ENCODE data around the gene TGFA. TPM values are rescaled to one million over a fixed set of nuclear protein-coding genes. Genes with fewer than 3 reads are reported as not detected.

Gene TGFA
- total RNA-seq, 3 donors from 2014 or later (not counting 1 experiment from before 2014, with no cell fraction given): 5.0 to 13.3 (median 8.6) TPM

- Mint-ChIP-seq H3K36me3 (peaks cover 12% of the 10 kb centered on the region), H3K9me3 (peaks cover 0 to 3% of the 10 kb centered on the region in 2 donors), H3K4me3 (no peak overlapping the region), H3K27me3 (ENCODE audit: low read depth in 2 of 2) (peaks cover 5 to 8% of the 10 kb centered on the region in 2 donors), H3K27ac (no peak overlapping the region), H3K4me1 (peaks cover 43 to 47% of the 10 kb centered on the region in 2 donors)
- DNase-seq (no peak), ATAC-seq (no peak)
- Histone ChIP-seq H3K4me3 (ENCODE audit: low read length) (no peak overlapping the region), H3K4me1 (ENCODE audit: control insufficient read depth, insufficient read depth, low read length) (peaks cover 12% of the 10 kb centered on the region), H3K36me3 (ENCODE audit: control insufficient read depth, insufficient read depth, low read length) (no peaks in the 10 kb centered on the region), H3K27ac (ENCODE audit: low read length) (no peak overlapping the region), H3K9me3 (ENCODE audit: control insufficient read depth, insufficient read depth, low read length) (no peaks in the 10 kb centered on the region), H3K27me3 (ENCODE audit: control insufficient read depth, insufficient read depth, low read length) (no peaks in the 10 kb centered on the region)
- WGBS (ENCODE audit: insufficient coverage): 81% methylated on average over 3 of the region's 3 CpGs
- intact Hi-C loops (cut with micrococcal nuclease): no loop called here
- TF ChIP-seq CTCF (IDR thresholded peaks at IDR 0.05): no peak
Measured at GRCh38 chr2:70531419-70532086, 22.1 kb downstream of the TGFA start.

DNA sequence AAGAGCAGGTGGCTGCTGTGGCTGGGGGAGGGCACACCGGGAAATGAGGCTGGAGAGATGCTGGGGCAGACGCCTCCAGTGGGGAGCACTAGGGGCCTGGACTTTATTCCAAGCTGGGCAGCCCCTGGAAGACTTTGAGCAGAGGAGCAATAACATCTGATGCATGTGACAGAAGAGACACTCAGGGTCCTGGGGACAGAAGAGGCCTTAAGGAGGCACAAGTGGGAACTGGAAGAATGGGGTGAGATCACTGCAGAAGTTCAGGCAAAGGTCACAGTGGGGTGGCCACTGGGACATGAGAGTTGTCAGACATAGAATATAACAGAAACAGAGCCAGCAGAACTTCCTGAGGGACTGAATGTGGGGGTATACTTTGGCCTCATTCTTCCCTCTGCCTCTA, 24.0 kb downstream of the TGFA start:
- H3K27me3 ChIP-seq (ENCODE audit: control insufficient read depth, insufficient read depth, low read length): peaks cover 4% of the 10 kb centered on the region
- DNase-seq (no peak), ATAC-seq (no peak)
- intact Hi-C loops (cut with micrococcal nuclease): no loop called here
- Mint-ChIP-seq H3K9me3 (no peaks in the 10 kb centered on the region), H3K4me3 (no peak overlapping the region), H3K4me1 (peaks cover 48% of the 10 kb centered on the region in 2 donors), H3K27ac (no peak overlapping the region), H3K27me3 (ENCODE audit: low read depth in 2 of 2) (peaks cover 5 to 11% of the 10 kb centered on the region in 2 donors), H3K36me3 (peaks cover 4% of the 10 kb centered on the region)
- no peaks in the 10 kb centered on the region for H3K36me3 ChIP-seq (ENCODE audit: control insufficient read depth, insufficient read depth, low read length)
- no peaks in the 10 kb centered on the region for H3K9me3 ChIP-seq (ENCODE audit: control insufficient read depth, insufficient read depth, low read length)
- WGBS (ENCODE audit: insufficient coverage): 87% methylated on average over 2 of the region's 2 CpGs
- peaks cover 24% of the 10 kb centered on the region for H3K4me1 ChIP-seq (ENCODE audit: control insufficient read depth, insufficient read depth, low read length)
- H3K27ac ChIP-seq (ENCODE audit: low read length): no peak overlapping the region
- no peak overlapping the region for H3K4me3 ChIP-seq (ENCODE audit: low read length)
- no peak for TF ChIP-seq CTCF (IDR thresholded peaks at IDR 0.05)

GRCh38 chr2:70528929-70529328, 24.7 kb downstream of the TGFA start:
- H3K4me3 Mint-ChIP-seq: no peak overlapping the region
- H3K36me3 Mint-ChIP-seq: peaks cover 4% of the 10 kb centered on the region
- H3K27ac Mint-ChIP-seq: no peak overlapping the region
- no peak for TF ChIP-seq CTCF (IDR thresholded peaks at IDR 0.05)
- intact Hi-C loops (cut with micrococcal nuclease): no loop called here
- peaks cover 48% of the 10 kb centered on the region in 2 donors for H3K4me1 Mint-ChIP-seq
- H3K27me3 Mint-ChIP-seq (ENCODE audit: low read depth in 2 of 2): peaks cover 5 to 11% of the 10 kb centered on the region in 2 donors
- Histone ChIP-seq H3K4me1 (ENCODE audit: control insufficient read depth, insufficient read depth, low read length) (peaks cover 26% of the 10 kb centered on the region), H3K27ac (ENCODE audit: low read length) (no peak overlapping the region), H3K36me3 (ENCODE audit: control insufficient read depth, insufficient read depth, low read length) (no peaks in the 10 kb centered on the region), H3K27me3 (ENCODE audit: control insufficient read depth, insufficient read depth, low read length) (peaks cover 4% of the 10 kb centered on the region), H3K9me3 (ENCODE audit: control insufficient read depth, insufficient read depth, low read length) (no peaks in the 10 kb centered on the region), H3K4me3 (ENCODE audit: low read length) (no peak overlapping the region)
- H3K9me3 Mint-ChIP-seq: no peaks in the 10 kb centered on the region
- DNase-seq: no peak
- no peak for ATAC-seq
- WGBS (ENCODE audit: insufficient coverage): 91% methylated on average over 3 of the region's 3 CpGs

- ATAC-seq (no peak), DNase-seq (no peak)
- WGBS (ENCODE audit: insufficient coverage): 97% methylated on average over 6 of the region's 7 CpGs
- TF ChIP-seq CTCF (IDR thresholded peaks at IDR 0.05): no peak
- peaks cover 4% of the 10 kb centered on the region for H3K27me3 ChIP-seq (ENCODE audit: control insufficient read depth, insufficient read depth, low read length)
- H3K4me1 ChIP-seq (ENCODE audit: control insufficient read depth, insufficient read depth, low read length): peaks cover 31% of the 10 kb centered on the region
- H3K36me3 ChIP-seq (ENCODE audit: control insufficient read depth, insufficient read depth, low read length): no peaks in the 10 kb centered on the region
- intact Hi-C loops (cut with micrococcal nuclease): no loop called here
- H3K4me3 Mint-ChIP-seq: no peak overlapping the region
- no peak overlapping the region for H3K27ac Mint-ChIP-seq
- peaks cover 4% of the 10 kb centered on the region for H3K36me3 Mint-ChIP-seq
- no peak overlapping the region for H3K27ac ChIP-seq (ENCODE audit: low read length)
- H3K9me3 Mint-ChIP-seq: no peaks in the 10 kb centered on the region
- H3K4me3 ChIP-seq (ENCODE audit: low read length): no peak overlapping the region
- H3K27me3 Mint-ChIP-seq (ENCODE audit: low read depth in 2 of 2): peaks cover 5 to 11% of the 10 kb centered on the region in 2 donors
- H3K4me1 Mint-ChIP-seq: peaks cover 48% of the 10 kb centered on the region in 2 donors
- no peaks in the 10 kb centered on the region for H3K9me3 ChIP-seq (ENCODE audit: control insufficient read depth, insufficient read depth, low read length)
Measured at GRCh38 chr2:70528276-70528675, 25.4 kb downstream of the TGFA start.

Measured in natural killer cell (primary cell).